GM12878 (cell line): ENCODE results near the gene EFCAB8. TPM values are rescaled to one million over a fixed set of nuclear protein-coding genes. Genes with fewer than 3 reads are reported as not detected.

ENCODE experiments used
- ATAC-seq: fragments of 200-7000 bp; cut with Tn5 transposase; 3 replicates; pipeline ENCODE4 v1.9.1; 2020; ENCODE audit warnings: mild to moderate bottlenecking, moderate library complexity
- BruUV-seq: library from RNA; stranded (reverse); fragments of 400-500 nt; replicated peaks from 2 replicates; lab custom pipeline; 2021; lab: Mats Ljungman, UMichigan
- CTCF ChIA-PET: fragments of 300-600 bp; sonication (Branson Sonifier 250); formaldehyde crosslinking; extraction: SDS; loops from one replicate; lab custom pipeline; 2021; ENCODE audit warnings: inconsistent platforms; lab: Yijun Ruan, JAX
- POLR2A ChIA-PET: fragments of 350-600 bp; formaldehyde crosslinking; extraction: SDS; loops from one replicate; lab custom pipeline; 2021; ENCODE audit warnings: inconsistent platforms; lab: Charles Lee
- RAD21 ChIA-PET: fragments of 300-600 bp; sonication (Branson Sonifier 250); formaldehyde crosslinking; loops from one replicate; lab custom pipeline; 2023; ENCODE audit warnings: antibody characterized with exemption; ENCODE audit not compliant: unreplicated experiment; lab: Charles Lee
- SMC1A ChIA-PET: fragments of 300-600 bp; sonication (Branson Sonifier 250); formaldehyde crosslinking; loops from one replicate; lab custom pipeline; 2023; ENCODE audit not compliant: unreplicated experiment, uncharacterized antibody; lab: Charles Lee
- DNase-seq: peaks from one replicate; pipeline ENCODE4 v3.0.0-alpha.2; 2011; ENCODE audit warnings: low read depth, low spot score
- FAIRE-seq: peaks from 3 replicates; lab custom pipeline; 2011; peaks lifted over from hg19 to GRCh38; lab: Jason Lieb, UNC
- H2AFZ ChIP-seq: 2 replicates; pipeline ENCODE4 v1.6.0; 2011; ENCODE audit warnings: low read depth, low read length, control low read depth; ENCODE audit not compliant: control insufficient read depth
- H3K27ac ChIP-seq: 2 replicates; pipeline ENCODE4 v1.5.1; 2011; ENCODE audit warnings: control low read depth; ENCODE audit not compliant: control insufficient read depth, insufficient read depth
- H3K27me3 ChIP-seq, 2 experiments: replicated peaks in 1 of 2; 2 replicates each; pipeline versions ENCODE4 v1.6.0 to v1.6.1; 2011; ENCODE audit warnings: low read length in 1 of 2; ENCODE audit not compliant: control insufficient read depth in 2 of 2, insufficient read depth in 2 of 2
- H3K36me3 ChIP-seq, 2 experiments: 2 replicates each; pipeline ENCODE4 v1.5.1; 2011; ENCODE audit warnings: low read length in 1 of 2; ENCODE audit not compliant: control insufficient read depth in 2 of 2, insufficient read depth in 2 of 2
- H3K4me1 ChIP-seq: 2 replicates; pipeline ENCODE4 v1.6.1; 2011; ENCODE audit warnings: mild to moderate bottlenecking, low read length, moderate library complexity, mixed read lengths; ENCODE audit not compliant: control insufficient read depth, insufficient read depth
- H3K4me2 ChIP-seq: 2 replicates; pipeline ENCODE4 v1.6.0; 2011; ENCODE audit warnings: control low read depth; ENCODE audit not compliant: control insufficient read depth, insufficient read depth
- H3K4me3 ChIP-seq: fragments of 200-600 bp; sonication (generic); 2 replicates; pipeline ENCODE4 v1.5.1; 2016
- H3K79me2 ChIP-seq: 2 replicates; pipeline ENCODE4 v1.6.0; 2011; ENCODE audit warnings: low read length; ENCODE audit not compliant: control insufficient read depth, insufficient read depth
- H3K9ac ChIP-seq: 2 replicates; pipeline ENCODE4 v1.8.0; 2011; ENCODE audit warnings: low read length, control low read depth, mixed read lengths; ENCODE audit not compliant: control insufficient read depth, insufficient read depth
- H3K9me3 ChIP-seq: replicated peaks from 3 replicates; pipeline ENCODE4 v1.5.1; 2011; ENCODE audit warnings: mild to moderate bottlenecking, low read length; ENCODE audit not compliant: control insufficient read depth, insufficient read depth
- H4K20me1 ChIP-seq: 2 replicates; pipeline ENCODE4 v1.6.0; 2011; ENCODE audit not compliant: control insufficient read depth, insufficient read depth
- CHD1 ChIP-seq: IDR thresholded peaks from 2 replicates; pipeline ENCODE4 v1.6.1; 2012; ENCODE audit warnings: low read depth, low read length, improper control_type of control experiment
- CHD4 ChIP-seq: fragments of 200-600 bp; sonication (generic); IDR thresholded peaks from 2 replicates; pipeline ENCODE4 v1.6.1; 2016; ENCODE audit warnings: mild to moderate bottlenecking
- FOXK2 ChIP-seq: fragments of 450-650 bp; IDR thresholded peaks from 2 replicates; pipeline ENCODE4 v1.6.1; 2017; ENCODE audit warnings: mild to moderate bottlenecking, moderate library complexity
- PBX3 ChIP-seq: IDR thresholded peaks from 2 replicates; pipeline ENCODE4 v1.6.1; 2011; ENCODE audit warnings: mild to moderate bottlenecking, low read depth, low read length, moderate library complexity; ENCODE audit not compliant: insufficient replicate concordance
- SMARCA5 ChIP-seq: fragments of 450-650 bp; IDR thresholded peaks from 2 replicates; pipeline ENCODE4 v1.6.1; 2017; ENCODE audit warnings: mild to moderate bottlenecking
- SPI1 ChIP-seq: IDR thresholded peaks from 2 replicates; pipeline ENCODE4 v1.6.1; 2011; ENCODE audit warnings: low read depth, mild to moderate bottlenecking, low read length, moderate library complexity, borderline replicate concordance; ENCODE audit not compliant: insufficient read depth
- TAF1 ChIP-seq: IDR thresholded peaks from 2 replicates; pipeline ENCODE4 v1.6.1; 2011; ENCODE audit warnings: mild to moderate bottlenecking, low read depth, low read length, borderline replicate concordance
- WGBS: methylation state at CpG from one replicate; pipeline ENCODE4 v1.1.6; 2016; ENCODE audit warnings: low lambda C conversion rate; ENCODE audit not compliant: insufficient replicate concordance, insufficient coverage; ENCODE audit errors: missing lambda C conversion rate; 5-methylcytosine and 5-hydroxymethylcytosine counted together
- in situ Hi-C: fragments of 300-500 bp; cut with MboI; formaldehyde crosslinking; loops from 9 replicates; pipeline ENCODE4 v1.14.3; 2018; ENCODE audit warnings: mixed read lengths
- intact Hi-C: fragments of 100-400 bp; cut with micrococcal nuclease; formaldehyde crosslinking; loops from one replicate; pipeline ENCODE4 v1.14.2; 2022; ENCODE audit not compliant: unreplicated experiment
- polyA plus RNA-seq, 11 experiments: library from polyadenylated mRNA; depleted of rRNA in 4 of 11; unstranded in 6 of 11; stranded (reverse) in 5 of 11; fragments of >200 nt; fragmentation: Nextera tagmentation in 4 of 11; fragmentation: Illumina TruSeq in 1 of 11; extraction: Ambion mirVana in 4 of 11; extraction: Trizol in 1 of 11; gene quantifications; 1 replicate in 1 of 11; 2 replicates in 10 of 11; pipeline versions ENCODE4 v1.2.1 to v1.2.3, GENCODE V29; 2011 to 2016; ENCODE audit warnings: inconsistent platforms in 2 of 11, missing spikeins in 2 of 11, low read depth in 1 of 11
- total RNA-seq, 4 experiments: library from RNA; depleted of rRNA in 3 of 4; stranded (reverse); fragments of >200 nt in 3 of 4; fragmentation: Illumina TruSeq in 1 of 4; extraction: Trizol in 1 of 4; gene quantifications; 2 replicates each; pipeline versions ENCODE4 v1.2.1 to v1.2.3, GENCODE V29; 2013 to 2021
- TF ChIP-seq, protein P1 (sequence below): fragments of 450-650 bp; IDR thresholded peaks from 2 replicates; pipeline ENCODE4 v1.6.1; 2014; ENCODE audit warnings: mild to moderate bottlenecking

EFCAB8 gene
- total and polyA plus RNA-seq, 10 of the 15 experiments (the other 5 are each of a cell fraction or from before 2014, with no cell fraction given) = 0.04 to 0.18 (median 0.06) TPM; not detected in 4

- no peaks in the 10 kb centered on the region for H3K27me3 ChIP-seq
- POLR2A ChIA-PET = no interaction called here
Observed at GRCh38 chr20:32965115-32965514, 106.4 kb downstream of the EFCAB8 start.

More at GRCh38 chr20:32965115-32965514, 106.4 kb downstream of the EFCAB8 start:
- H3K36me3 ChIP-seq = no peaks in the 10 kb centered on the region
- WGBS = 80% methylated on average over 8 of the region's 8 CpGs
- in situ Hi-C loops = no loop called here
- intact Hi-C loops = no loop called here
- peaks cover 10% of the 10 kb centered on the region for H3K4me1 ChIP-seq
- H3K4me2 ChIP-seq = no peak overlapping the region
- RAD21 ChIA-PET = no interaction called here
- no peak overlapping the region for H3K4me3 ChIP-seq
- no peak overlapping the region for H3K27ac ChIP-seq
- no peaks in the 10 kb centered on the region for H3K9me3 ChIP-seq
- no peak overlapping the region for H3K9ac ChIP-seq
- ATAC-seq (no peak), DNase-seq (no peak), FAIRE-seq (no peak)
- TF ChIP-seq SMARCA5 = no peak
- TF ChIP-seq, protein P1, sequence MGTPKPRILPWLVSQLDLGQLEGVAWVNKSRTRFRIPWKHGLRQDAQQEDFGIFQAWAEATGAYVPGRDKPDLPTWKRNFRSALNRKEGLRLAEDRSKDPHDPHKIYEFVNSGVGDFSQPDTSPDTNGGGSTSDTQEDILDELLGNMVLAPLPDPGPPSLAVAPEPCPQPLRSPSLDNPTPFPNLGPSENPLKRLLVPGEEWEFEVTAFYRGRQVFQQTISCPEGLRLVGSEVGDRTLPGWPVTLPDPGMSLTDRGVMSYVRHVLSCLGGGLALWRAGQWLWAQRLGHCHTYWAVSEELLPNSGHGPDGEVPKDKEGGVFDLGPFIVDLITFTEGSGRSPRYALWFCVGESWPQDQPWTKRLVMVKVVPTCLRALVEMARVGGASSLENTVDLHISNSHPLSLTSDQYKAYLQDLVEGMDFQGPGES = no peak
- no peak for TF ChIP-seq CHD1
- no peak for TF ChIP-seq SPI1
- TF ChIP-seq PBX3 = no peak
- no peak for TF ChIP-seq CHD4
- TF ChIP-seq TAF1 = no peak
- no peak for TF ChIP-seq FOXK2
- H2AFZ ChIP-seq = no peak overlapping the region
- no peaks in the 10 kb centered on the region for H3K79me2 ChIP-seq
- no TSS peak for BruUV-seq
- SMC1A ChIA-PET = interaction anchor here (1.0 kb wide), 1 partner anchor 173 kb away, joined by 3 read pairs; no protein-coding TSS in a partner anchor
- no peaks in the 10 kb centered on the region for H4K20me1 ChIP-seq
- CTCF ChIA-PET = no interaction called here
